ENCODE measurements around the gene SMARCA4.
A peak's percentile ranks its signal among the peaks of the same experiment; 100 is the strongest.

Gene SMARCA4

GRCh38 chr19:11111117-11111770 lies 150.4 kb downstream of the SMARCA4 start:
- ChIA-PET POLR2A (no interaction called here), CTCF (interaction anchor here (0.5 to 1.6 kb wide), 2 partner anchors 15 to 19 kb away, joined by 3 to 8 read pairs; no protein-coding TSS in a partner anchor)
- Histone ChIP-seq H3K36me3 (ENCODE audit: control insufficient read depth in 2 of 2, insufficient read depth in 1 of 2, low read length in 2 of 2) (peaks cover 35 to 72% of the 10 kb centered on the region in 2 experiments), H3K27ac (ENCODE audit: extremely low read depth, low read depth, low read length) (no peak overlapping the region), H3K4me1 (ENCODE audit: control insufficient read depth, insufficient read depth, low read length) (no peaks in the 10 kb centered on the region), H3K9me3 (ENCODE audit: control insufficient read depth, insufficient read depth, low read depth, low read length) (no peaks in the 10 kb centered on the region), H3K4me3 (ENCODE audit: low read depth, low read length) (no peak overlapping the region)
- TF ChIP-seq ZIC2 (tag by site-specific recombination; IDR thresholded peaks at IDR 0.05), result no peak
- TF ChIP-seq ZNF510 (tag by site-specific recombination; IDR thresholded peaks at IDR 0.05; ENCODE audit: insufficient replicate concordance), result no peak
- TF ChIP-seq EGR2 (tag by site-specific recombination; IDR thresholded peaks at IDR 0.05; ENCODE audit: low read depth), result 0 out of 2 replicates have a peak, but pooled peaks have one; percentile 19

- peaks cover 35 to 75% of the 10 kb centered on the region in 2 experiments for H3K36me3 ChIP-seq (ENCODE audit: control insufficient read depth in 2 of 2, insufficient read depth in 1 of 2, low read length in 2 of 2)
- no peaks in the 10 kb centered on the region for H3K9me3 ChIP-seq (ENCODE audit: control insufficient read depth, insufficient read depth, low read depth, low read length)
- no peak overlapping the region for H3K4me3 ChIP-seq (ENCODE audit: low read depth, low read length)
- ChIA-PET POLR2A (no interaction called here), CTCF (interaction anchor here (0.5 to 1.6 kb wide), 2 partner anchors 14 to 19 kb away, joined by 3 to 8 read pairs; no protein-coding TSS in a partner anchor)
- H3K4me1 ChIP-seq (ENCODE audit: control insufficient read depth, insufficient read depth, low read length), result no peaks in the 10 kb centered on the region
- no peak overlapping the region for H3K27ac ChIP-seq (ENCODE audit: extremely low read depth, low read depth, low read length)
- no peak for TF ChIP-seq BCL6B (tag by site-specific recombination; IDR thresholded peaks at IDR 0.05)
- no peak for TF ChIP-seq ZNF138 (tag by site-specific recombination; IDR thresholded peaks at IDR 0.05; ENCODE audit: borderline replicate concordance)
- TF ChIP-seq OSR2 (tag by site-specific recombination; IDR thresholded peaks at IDR 0.05), result no peak
- TF ChIP-seq ZNF211 (tag by site-specific recombination; IDR thresholded peaks at IDR 0.05; ENCODE audit: low read depth), result no peak
- no peak for TF ChIP-seq OVOL3 (tag by site-specific recombination; IDR thresholded peaks at IDR 0.05)
- TF ChIP-seq ZNF555 (tag by site-specific recombination; conservative IDR thresholded peaks at IDR 0.05), result no peak
- no peak for TF ChIP-seq ZNF639 (tag by site-specific recombination; IDR thresholded peaks at IDR 0.05)
- no peak for TF ChIP-seq SALL2 (tag by site-specific recombination; IDR thresholded peaks at IDR 0.05; ENCODE audit: borderline replicate concordance)
- TF ChIP-seq ZNF274 (IDR thresholded peaks at IDR 0.05; ENCODE audit: low read length), result no peak
- no peak for TF ChIP-seq ZNF274 (tag by site-specific recombination; IDR thresholded peaks at IDR 0.05; ENCODE audit: borderline replicate concordance)
- no peak for TF ChIP-seq SCRT1 (tag by site-specific recombination; IDR thresholded peaks at IDR 0.05; ENCODE audit: borderline replicate concordance)
- no peak for TF ChIP-seq ZSCAN4 (tag by site-specific recombination; IDR thresholded peaks at IDR 0.05)
- TF ChIP-seq ZNF121 (tag by site-specific recombination; IDR thresholded peaks at IDR 0.05), result no peak
- TF ChIP-seq ZFP37 (tag by site-specific recombination; IDR thresholded peaks at IDR 0.05), result no peak
- no peak for TF ChIP-seq ZNF626 (tag by site-specific recombination; IDR thresholded peaks at IDR 0.05)
- TF ChIP-seq ZNF785 (tag by site-specific recombination; IDR thresholded peaks at IDR 0.05), result no peak
- no peak for TF ChIP-seq ZNF585B (tag by site-specific recombination; IDR thresholded peaks at IDR 0.05)
- no peak for TF ChIP-seq ZNF560 (tag by site-specific recombination; IDR thresholded peaks at IDR 0.05; ENCODE audit: borderline replicate concordance)
Measured at GRCh38 chr19:11111771-11112144, 150.9 kb downstream of the SMARCA4 start.

Measured in HEK293 (cell line).